DND-41 (cell line): ENCODE data around the gene SYNRG.

Source experiments
- CTCF ChIP-seq: IDR thresholded peaks from 2 replicates; pipeline ENCODE4 v1.5.1; 2012; ENCODE audit warnings: borderline replicate concordance, low read length, moderate library complexity, mild to moderate bottlenecking; ENCODE audit not compliant: poor library complexity, severe bottlenecking; ENCODE audit errors: extremely low read depth
- EZH2 ChIP-seq: IDR thresholded peaks from 3 replicates; pipeline ENCODE4 v1.6.1; 2012; ENCODE audit warnings: borderline replicate concordance, low read depth, mild to moderate bottlenecking, moderate library complexity, low read length, inconsistent platforms; ENCODE audit not compliant: severe bottlenecking

GRCh38 chr17:37523715-37524219, 85.5 kb downstream of the SYNRG start:
- TF ChIP-seq CTCF: no peak
- TF ChIP-seq EZH2: no peak
